Forelimb muscle (tissue), 1 donor: ENCODE data around the gene CASP14. TPM values are rescaled to one million over a fixed set of nuclear protein-coding genes. Genes with fewer than 3 reads are reported as not detected.

ENCODE experiments used
- polyA plus RNA-seq: library from polyadenylated mRNA; unstranded; fragments of 120-200 nt; gene quantifications from one replicate; pipeline ENCODE4 v1.2.1, GENCODE V29; 2013; ENCODE audit not compliant: insufficient read length

CASP14 gene
- polyA plus RNA-seq, 1 donor: 0.05 TPM

Other genes starting within 250 kb of the CASP14 start
- not detected for gene OR7A5, start 214.3 kb upstream of the CASP14 start, polyA plus RNA-seq
- gene OR7C1, start 214.3 kb upstream of the CASP14 start, polyA plus RNA-seq: 0.11 TPM
- gene OR7A10, start 200.6 kb upstream of the CASP14 start, polyA plus RNA-seq: not detected
- 0.05 TPM for gene OR7A17, start 163.3 kb upstream of the CASP14 start, polyA plus RNA-seq
- not detected for gene OR7C2, start 108.0 kb upstream of the CASP14 start, polyA plus RNA-seq
- 0.20 TPM for gene SLC1A6, start 69.6 kb upstream of the CASP14 start, polyA plus RNA-seq
- gene OR1I1, start 32.7 kb downstream of the CASP14 start, polyA plus RNA-seq: 0.06 TPM
- 12.7 TPM for gene SYDE1, start 57.9 kb downstream of the CASP14 start, polyA plus RNA-seq
- gene NOTCH3, start 151.5 kb downstream of the CASP14 start, polyA plus RNA-seq: 131 TPM
- 0.30 TPM for gene EPHX3, start 183.0 kb downstream of the CASP14 start, polyA plus RNA-seq